Left lobe of liver (tissue), 2 donors: ENCODE results near the gene SIPA1. TPM values are rescaled to one million over a fixed set of nuclear protein-coding genes. Genes with fewer than 3 reads are reported as not detected.
A peak's percentile ranks its signal among the peaks of the same experiment; 100 is the strongest.

ENCODE experiments used
- ATAC-seq: fragments of 200-7000 bp; cut with Tn5 transposase; one replicate; pipeline ENCODE4 v1.9.1; 2020; ENCODE audit warnings: mild to moderate bottlenecking, moderate library complexity
- DNase-seq: peaks from one replicate; pipeline ENCODE4 v3.0.0-alpha.2; 2020; ENCODE audit warnings: low spot score
- total RNA-seq: library from RNA; stranded (reverse); gene quantifications from one replicate; pipeline ENCODE4 v1.2.1, GENCODE V29; 2021
- donor health status: DM: no; HTN: no; CAD: no; lungs with moderate emphysema.
- donor health status: DM: no; HTN: yes; CAD: no.

Gene SIPA1
- total RNA-seq, 1 donor from 2014 or later: 29.5 TPM

GRCh38 chr11:65609229-65609628 is 28.7 kb upstream of the SIPA1 start:
- ATAC-seq (no peak), DNase-seq (no peak)

GRCh38 chr11:65609665-65610064 is 28.2 kb upstream of the SIPA1 start:
- ATAC-seq: no peak
- no peak for DNase-seq

- ATAC-seq (no peak), DNase-seq (no peak)
Observed at GRCh38 chr11:65610404-65610803, 27.5 kb upstream of the SIPA1 start.

- DNase-seq (no peak), ATAC-seq (no peak)
Observed at GRCh38 chr11:65611028-65611757, 26.7 kb upstream of the SIPA1 start.

- ATAC-seq: no peak
- no peak for DNase-seq
Observed at GRCh38 chr11:65611758-65612603, 25.9 kb upstream of the SIPA1 start.

- ATAC-seq (no peak), DNase-seq (no peak)
Observed at GRCh38 chr11:65612691-65613090, 25.2 kb upstream of the SIPA1 start.

GRCh38 chr11:65613091-65613928 is 24.6 kb upstream of the SIPA1 start:
- DNase-seq: peak; percentile 70
- ATAC-seq: peak; percentile 0

GRCh38 chr11:65615229-65615949 is 22.5 kb upstream of the SIPA1 start, which contains the start of gene PCNX3:
PCNX3 (plus strand) TSS chr11:65615776; CDS start chr11:65616312, 536 bp downstream.
- DNase-seq (peak; percentile 100), ATAC-seq (peak; percentile 76)

- DNase-seq (no peak), ATAC-seq (no peak)
Observed at GRCh38 chr11:65615950-65616574, 21.8 kb upstream of the SIPA1 start.

GRCh38 chr11:65616575-65617001 is 21.3 kb upstream of the SIPA1 start:
- no peak for DNase-seq
- ATAC-seq: no peak

- DNase-seq: no peak
Observed at GRCh38 chr11:65617136-65617850, 20.6 kb upstream of the SIPA1 start.

GRCh38 chr11:65617990-65618751 is 19.7 kb upstream of the SIPA1 start:
- ATAC-seq (no peak), DNase-seq (no peak)

More at GRCh38 chr11:65617136-65617850, 20.6 kb upstream of the SIPA1 start:
- no peak for ATAC-seq

- ATAC-seq (no peak), DNase-seq (no peak)
Observed at GRCh38 chr11:65618763-65619162, 19.1 kb upstream of the SIPA1 start.

- ATAC-seq: no peak
- DNase-seq: no peak
Observed at GRCh38 chr11:65619281-65619928, 18.5 kb upstream of the SIPA1 start.

GRCh38 chr11:65620666-65621065 is 17.2 kb upstream of the SIPA1 start:
- no peak for ATAC-seq

GRCh38 chr11:65621460-65621859 is 16.4 kb upstream of the SIPA1 start:
- DNase-seq (no peak), ATAC-seq (no peak)

More at GRCh38 chr11:65620666-65621065, 17.2 kb upstream of the SIPA1 start:
- DNase-seq: no peak

- DNase-seq (no peak), ATAC-seq (no peak)
Observed at GRCh38 chr11:65622011-65622410, 15.9 kb upstream of the SIPA1 start.

GRCh38 chr11:65623177-65623576 is 14.7 kb upstream of the SIPA1 start:
- ATAC-seq: no peak
- DNase-seq: no peak
